Neutrophil (primary cell): Measurements from ENCODE around the gene GLIS1.
"Not testable (repeated sequence)": the region's sequence is repeated elsewhere in the genome, so short reads cannot be mapped to it uniquely, and the experiment has no call there.

Experiments
- H3K27ac ChIP-seq: fragments of 200-600 bp; sonication (generic); 2 replicates; pipeline ENCODE4 v1.5.1; 2016; ENCODE audit warnings: mild to moderate bottlenecking, moderate library complexity
- H3K27me3 ChIP-seq: fragments of 200-600 bp; sonication (generic); 2 replicates; pipeline ENCODE4 v1.6.0; 2016; ENCODE audit warnings: mild to moderate bottlenecking
- H3K36me3 ChIP-seq: fragments of 200-600 bp; sonication (generic); 2 replicates; pipeline ENCODE4 v1.5.1; 2017
- H3K4me1 ChIP-seq, 2 experiments: fragments of 200-600 bp in 1 of 2; sonication (generic) in 1 of 2; 1 replicate in 1 of 2; 2 replicates in 1 of 2; pipeline versions ENCODE4 v1.5.1 to v1.6.1; 2013 to 2016; ENCODE audit warnings: low read depth in 1 of 2, low read length in 1 of 2, mild to moderate bottlenecking in 1 of 2, moderate library complexity in 1 of 2; ENCODE audit not compliant: control insufficient read depth in 1 of 2, insufficient read depth in 1 of 2
- H3K4me3 ChIP-seq, 2 experiments: fragments of 200-600 bp in 1 of 2; sonication (generic) in 1 of 2; 1 replicate in 1 of 2; 2 replicates in 1 of 2; pipeline ENCODE4 v1.5.1; 2013 to 2016; ENCODE audit warnings: low read depth in 1 of 2, low read length in 1 of 2, mild to moderate bottlenecking in 1 of 2, moderate library complexity in 1 of 2
- H3K9me3 ChIP-seq: fragments of 200-600 bp; sonication (generic); 2 replicates; pipeline ENCODE4 v1.5.1; 2016
- CTCF ChIP-seq: fragments of 200-600 bp; sonication (generic); IDR thresholded peaks from 2 replicates; pipeline ENCODE4 v1.5.1; 2016; ENCODE audit warnings: antibody characterized with exemption

The GLIS1 gene

DNA sequence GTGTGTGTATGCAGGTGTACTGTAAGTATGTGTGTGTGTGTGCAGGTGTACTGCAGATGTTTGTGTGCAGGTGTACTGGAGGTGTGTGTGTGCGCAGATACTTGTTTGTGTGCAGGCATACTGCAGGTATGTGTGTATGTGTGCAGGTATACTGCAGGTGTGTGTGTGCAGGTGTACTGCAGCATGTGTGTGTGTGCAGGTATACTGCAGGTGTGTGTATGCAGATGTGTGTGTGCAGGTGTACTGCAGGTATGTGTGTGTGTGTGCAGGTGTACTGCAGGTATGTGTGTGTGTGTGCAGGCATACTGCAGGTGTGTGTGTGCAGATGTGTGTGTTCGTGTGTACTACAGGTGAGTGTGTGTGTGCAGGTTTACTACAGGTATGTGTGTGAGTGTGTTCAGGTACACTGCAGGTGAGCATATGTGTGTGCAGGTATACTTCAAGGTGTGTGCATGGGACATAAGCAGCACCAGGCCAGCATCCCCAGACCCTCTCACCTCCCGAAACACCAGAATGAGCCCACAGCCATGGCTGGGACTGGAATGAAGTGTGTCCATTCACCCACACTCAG lies 182.2 kb downstream of the GLIS1 start:
- Histone ChIP-seq H3K36me3 (no peaks in the 10 kb centered on the region), H3K4me1 (no peaks in the 10 kb centered on the region), H3K4me3 (no peak overlapping the region), H3K27me3 (no peaks in the 10 kb centered on the region), H3K9me3 (no peaks in the 10 kb centered on the region), H3K27ac (no peak overlapping the region)
- TF ChIP-seq CTCF: no peak

DNA sequence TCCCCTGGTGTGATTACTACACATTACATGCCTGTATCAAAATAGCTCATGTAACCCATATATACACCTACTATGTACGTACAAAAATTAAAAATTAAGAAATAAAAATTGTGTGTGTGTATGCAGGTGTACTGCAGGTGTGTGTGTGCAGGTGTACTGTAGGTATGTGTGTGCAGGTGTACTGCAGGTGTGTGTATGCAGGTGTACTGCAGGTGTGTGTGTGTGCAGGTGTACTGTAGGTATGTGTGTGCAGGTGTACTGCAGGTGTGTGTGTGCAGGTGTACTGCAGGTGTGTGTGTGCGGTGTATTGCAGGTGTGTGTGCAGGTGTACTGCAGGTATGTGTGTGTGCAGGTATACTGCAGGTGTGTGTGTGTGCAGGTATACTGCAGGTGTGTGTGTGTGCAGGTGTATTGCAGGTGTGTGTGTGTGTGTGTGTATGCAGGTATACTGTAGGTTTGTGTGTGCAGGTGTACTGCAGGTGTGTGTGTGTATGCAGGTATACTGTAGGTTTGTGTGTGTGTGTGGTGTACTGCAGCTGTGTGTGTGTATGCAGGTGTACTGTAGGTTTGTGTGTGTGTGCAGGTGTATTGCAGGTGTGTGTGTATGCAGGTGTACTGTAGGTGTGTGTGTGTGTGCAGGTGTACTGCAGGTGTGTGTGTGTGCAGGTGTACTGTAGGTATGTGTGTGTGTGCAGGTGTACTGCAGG lies 183.2 kb downstream of the GLIS1 start:
- H3K27ac ChIP-seq, H3K4me3 ChIP-seq, H3K4me1 ChIP-seq, H3K36me3 ChIP-seq, H3K9me3 ChIP-seq, H3K27me3 ChIP-seq: not testable (repeated sequence)

DNA sequence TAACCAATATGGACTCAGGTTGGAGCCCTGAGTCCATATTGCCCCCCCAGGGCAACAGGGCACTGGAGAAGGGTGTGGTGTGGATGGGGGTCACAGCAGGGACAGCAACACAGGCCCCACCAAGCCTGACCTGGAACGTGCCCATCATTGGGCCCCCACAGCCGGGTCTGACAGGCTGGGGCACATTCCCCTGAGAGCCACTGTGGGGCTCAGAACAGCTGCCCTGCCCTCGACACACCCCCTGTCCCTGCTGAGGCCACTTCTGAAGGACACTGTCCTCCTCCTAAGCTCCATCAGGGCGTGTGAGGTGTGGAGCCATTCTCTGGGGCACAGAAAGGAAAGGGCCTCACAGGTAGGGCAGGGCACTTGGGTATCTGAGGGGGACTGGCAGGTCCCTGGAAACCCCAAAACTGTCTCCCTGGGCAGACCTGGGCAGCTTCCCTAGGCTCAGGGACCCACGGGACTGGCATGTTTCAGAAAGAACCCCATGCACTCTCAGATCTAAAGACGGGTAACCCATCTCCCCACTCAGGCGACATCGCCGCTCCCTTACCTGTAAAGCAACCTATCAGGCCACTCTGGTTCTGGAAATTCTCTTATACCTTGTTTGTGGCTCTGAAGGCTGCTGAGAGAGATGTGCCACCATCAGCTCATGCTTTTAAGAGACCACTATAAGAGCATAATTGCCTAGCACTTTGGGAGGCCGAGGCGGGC lies 184.2 kb downstream of the GLIS1 start:
- Histone ChIP-seq H3K4me1 (no peaks in the 10 kb centered on the region), H3K4me3 (no peak overlapping the region), H3K36me3 (no peaks in the 10 kb centered on the region), H3K27me3 (no peaks in the 10 kb centered on the region), H3K27ac (no peak overlapping the region), H3K9me3 (no peaks in the 10 kb centered on the region)
- TF ChIP-seq CTCF: no peak

- TF ChIP-seq CTCF: no peak
- Histone ChIP-seq H3K36me3 (no peaks in the 10 kb centered on the region), H3K4me1 (no peaks in the 10 kb centered on the region)
These were observed 185.0 kb downstream of the GLIS1 start for GRCh38 chr1:53553734-53554509.

DNA sequence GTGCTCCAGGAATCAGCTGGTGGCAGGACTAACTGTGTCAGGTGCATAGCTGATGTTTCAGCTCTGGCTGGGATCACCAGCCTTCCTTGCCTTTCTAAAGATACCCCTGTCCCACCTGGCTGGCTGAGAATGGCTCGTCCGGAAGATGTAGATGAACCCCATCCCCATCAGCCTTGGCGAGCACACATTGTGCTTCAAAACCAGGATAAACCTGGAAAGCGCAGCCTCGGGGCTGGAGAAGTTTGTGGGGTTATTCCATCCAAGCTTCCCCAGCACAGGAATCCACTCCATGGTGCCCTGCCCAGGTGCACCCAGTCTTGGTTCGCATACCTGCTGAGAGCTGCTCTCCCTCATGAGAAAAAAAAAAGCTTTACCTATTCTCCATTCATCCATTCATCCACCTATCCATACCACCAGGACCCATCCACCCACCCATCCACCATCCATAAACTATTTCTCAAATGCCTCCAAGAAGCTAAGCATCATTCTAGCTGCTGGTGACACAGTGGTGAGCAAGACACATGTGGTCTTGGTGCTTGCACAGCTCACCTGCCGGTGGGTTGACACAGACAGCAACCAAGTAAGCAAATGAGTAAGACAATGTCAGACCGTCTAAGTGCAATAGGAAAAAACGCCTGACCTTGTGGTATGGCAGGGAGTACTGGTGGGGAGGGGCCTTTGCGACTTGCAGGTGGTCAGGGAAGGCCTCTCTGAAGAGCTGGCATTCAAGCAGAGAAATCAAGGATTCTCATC lies 185.8 kb downstream of the GLIS1 start:
- no peak overlapping the region for H3K4me3 ChIP-seq
- H3K27me3 ChIP-seq: no peaks in the 10 kb centered on the region
- H3K27ac ChIP-seq: no peak overlapping the region
- H3K9me3 ChIP-seq: no peaks in the 10 kb centered on the region
- H3K4me1 ChIP-seq: no peaks in the 10 kb centered on the region
- no peaks in the 10 kb centered on the region for H3K36me3 ChIP-seq
- TF ChIP-seq CTCF: no peak

More at GRCh38 chr1:53553734-53554509, 185.0 kb downstream of the GLIS1 start:
- H3K9me3 ChIP-seq: no peaks in the 10 kb centered on the region
- no peak overlapping the region for H3K27ac ChIP-seq
- no peaks in the 10 kb centered on the region for H3K27me3 ChIP-seq
- H3K4me3 ChIP-seq: no peak overlapping the region
